22Rv1 (cell line): ENCODE data around the gene RET.

Experiments
- CTCF ChIP-seq: fragments of 450-650 bp; IDR thresholded peaks from 2 replicates; pipeline ENCODE4 v1.5.1; 2017; ENCODE audit warnings: mild to moderate bottlenecking
- ZFX ChIP-seq: fragments of 450-650 bp; IDR thresholded peaks from 2 replicates; pipeline ENCODE4 v1.6.1; 2017; ENCODE audit warnings: antibody characterized with exemption, borderline replicate concordance

GRCh38 chr10:43079856-43080255, 3.0 kb downstream of the RET start:
- TF ChIP-seq CTCF (no peak), ZFX (no peak)
